Stimulated activated naive CD4-positive, alpha-beta T cell (primary cell): ENCODE measurements around the gene FRMPD4.
"Not testable (repeated sequence)": the region's sequence is repeated elsewhere in the genome, so short reads cannot be mapped to it uniquely, and the experiment has no call there.

ENCODE experiments used
- DNase-seq, 6 experiments: peaks; one replicate each; lab custom pipeline; 2025; lab: John Stamatoyannopoulos, UW

FRMPD4 gene

GRCh38 chrX:12138361-12139313, at the start of gene FRMPD4:
Gene FRMPD4 (plus strand): TSS chrX:12138473. CDS start chrX:12138972, 499 bp downstream.
- no peak for DNase-seq

GRCh38 chrX:12089740-12090139, 48.5 kb upstream of the FRMPD4 start:
- DNase-seq: no peak

- DNase-seq: no peak
Measured at GRCh38 chrX:12113321-12113720, 25.0 kb upstream of the FRMPD4 start.

- DNase-seq: no peak
Measured at GRCh38 chrX:12115377-12115776, 22.9 kb upstream of the FRMPD4 start.

- no peak for DNase-seq
Measured at GRCh38 chrX:12118134-12118533, 20.1 kb upstream of the FRMPD4 start.

GRCh38 chrX:12128017-12128416, 10.3 kb upstream of the FRMPD4 start:
- DNase-seq: no peak

- no peak for DNase-seq
Measured at GRCh38 chrX:12137951-12138360, 317 bp upstream of the FRMPD4 start.

GRCh38 chrX:12139934-12140611, 1.8 kb downstream of the FRMPD4 start:
- DNase-seq: no peak

GRCh38 chrX:12141511-12141910, 3.2 kb downstream of the FRMPD4 start:
- DNase-seq: no peak

- DNase-seq: no peak
Measured at GRCh38 chrX:12142661-12143060, 4.4 kb downstream of the FRMPD4 start.

GRCh38 chrX:12145402-12145801, 7.1 kb downstream of the FRMPD4 start:
- DNase-seq: no peak

- DNase-seq: no peak
Measured at GRCh38 chrX:12149670-12150407, 11.6 kb downstream of the FRMPD4 start.

GRCh38 chrX:12153317-12153716, 15.0 kb downstream of the FRMPD4 start:
- DNase-seq: no peak

- no peak for DNase-seq
Measured at GRCh38 chrX:12153741-12154140, 15.5 kb downstream of the FRMPD4 start.

GRCh38 chrX:12159799-12160198, 21.5 kb downstream of the FRMPD4 start:
- DNase-seq: no peak

- DNase-seq: no peak
Measured at GRCh38 chrX:12162420-12162819, 24.1 kb downstream of the FRMPD4 start.

GRCh38 chrX:12164180-12164579, 25.9 kb downstream of the FRMPD4 start:
- not testable (repeated sequence) for DNase-seq

- no peak for DNase-seq
Measured at GRCh38 chrX:12170755-12171154, 32.5 kb downstream of the FRMPD4 start.

GRCh38 chrX:12174358-12174757, 36.1 kb downstream of the FRMPD4 start:
- DNase-seq: no peak

GRCh38 chrX:12197030-12197429, 58.8 kb downstream of the FRMPD4 start:
- DNase-seq: no peak

GRCh38 chrX:12206413-12206812, 68.1 kb downstream of the FRMPD4 start:
- no peak for DNase-seq

- DNase-seq: no peak
Measured at GRCh38 chrX:12210196-12210815, 72.0 kb downstream of the FRMPD4 start.
